ENCODE data around the gene MXRA8. TPM values are rescaled to one million over a fixed set of nuclear protein-coding genes. Genes with fewer than 3 reads are reported as not detected.

The MXRA8 gene
- polyA plus RNA-seq, 4 donors = 177 to 242 (median 190) TPM

GRCh38 chr1:1310476-1311053 lies 47.8 kb downstream of the MXRA8 start:
- DNase-seq (ENCODE audit: low read depth in 4 of 4, low spot score in 3 of 4) = no peak

- no peak for DNase-seq (ENCODE audit: low read depth in 4 of 4, low spot score in 3 of 4)
Observed at GRCh38 chr1:1310109-1310385, 48.3 kb downstream of the MXRA8 start.

DNA sequence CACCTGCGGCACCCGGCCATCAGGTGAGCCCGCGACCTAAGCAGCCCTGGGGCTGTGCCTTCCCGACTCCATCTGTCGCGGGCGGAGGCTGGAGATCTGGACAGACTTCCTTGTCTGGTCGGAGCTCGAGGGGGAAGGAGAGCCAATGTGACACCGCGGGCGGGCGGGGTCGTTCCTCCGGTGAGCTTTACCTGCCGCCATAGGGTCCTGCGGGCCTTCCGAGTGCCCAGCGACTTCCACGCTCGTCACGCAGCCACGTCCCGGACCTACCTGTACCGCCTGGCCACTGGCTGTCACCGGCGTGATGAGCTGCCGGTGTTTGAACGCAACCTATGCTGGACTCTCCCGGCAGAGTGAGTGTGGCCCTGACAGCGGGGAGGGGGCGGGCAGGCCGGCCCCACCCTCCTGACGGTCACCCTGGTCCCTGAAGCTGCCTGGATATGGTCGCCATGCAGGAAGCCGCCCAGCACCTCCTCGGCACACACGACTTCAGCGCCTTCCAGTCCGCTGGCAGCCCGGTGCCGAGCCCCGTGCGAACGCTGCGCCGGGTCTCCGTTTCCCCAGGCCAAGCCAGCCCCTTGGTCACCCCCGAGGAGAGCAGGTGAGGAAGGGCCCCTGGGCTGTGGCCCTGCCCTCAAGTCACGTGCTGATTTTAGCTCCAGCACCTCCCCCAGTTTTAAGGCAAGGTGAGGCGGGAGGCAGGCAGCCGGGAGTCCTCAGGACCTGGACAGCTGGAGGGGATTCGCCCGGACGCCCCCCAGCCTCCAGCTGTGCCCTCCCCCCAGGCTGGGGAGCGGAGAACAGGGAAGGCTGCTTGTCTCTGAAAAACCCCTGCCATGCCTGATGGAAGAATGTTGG lies 48.9 kb downstream of the MXRA8 start:
- DNase-seq (ENCODE audit: low read depth in 4 of 4, low spot score in 3 of 4) = no peak

GRCh38 chr1:1308756-1309250 lies 49.6 kb downstream of the MXRA8 start:
- no peak for DNase-seq (ENCODE audit: low read depth in 4 of 4, low spot score in 3 of 4)

DNA sequence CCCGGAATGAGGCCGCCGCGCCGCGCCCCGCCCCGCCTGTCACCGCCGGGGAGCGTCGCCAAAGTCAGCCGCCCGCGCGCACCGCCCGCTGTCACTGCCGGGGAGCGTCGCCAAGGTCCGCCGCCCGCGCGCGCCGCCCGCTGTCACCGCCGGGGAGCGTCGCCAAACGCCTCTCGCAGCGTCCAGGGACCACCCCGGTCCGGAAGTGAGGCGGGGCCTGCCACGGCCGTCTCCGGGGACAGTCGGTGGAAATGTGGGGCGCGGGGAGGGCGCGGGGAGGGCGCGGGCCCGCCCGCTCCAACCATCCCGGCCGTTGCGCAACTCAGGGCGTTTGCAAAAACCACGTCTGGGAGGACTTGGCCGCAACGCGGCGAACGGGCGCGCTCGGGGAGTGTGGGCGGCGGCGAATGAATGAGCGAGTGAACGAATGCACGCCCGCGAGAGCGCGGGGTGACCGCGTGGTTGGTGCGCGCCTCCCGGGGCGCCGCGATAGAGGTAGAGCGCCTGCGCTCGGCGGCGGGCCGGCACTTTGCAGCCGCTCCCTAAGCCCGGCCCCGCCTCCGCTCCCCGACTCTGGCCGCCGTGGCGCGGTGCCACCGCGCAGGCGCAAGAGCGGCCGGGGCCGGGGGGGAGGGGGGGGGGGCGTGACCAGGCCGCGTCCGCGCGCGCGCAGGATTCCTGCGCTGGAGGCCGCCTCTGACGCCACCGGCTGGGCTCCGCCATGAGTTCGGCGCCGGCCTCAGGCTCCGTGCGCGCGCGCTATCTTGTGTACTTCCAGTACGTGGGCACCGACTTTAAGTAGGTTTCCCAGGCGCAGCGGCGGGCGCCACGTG lies 50.2 kb downstream of the MXRA8 start, which contains the start of the genes ACAP3 and PUSL1:
Gene ACAP3, minus strand, starts transcription at position 8 of the 833 bp plus-strand sequence. CDS start 115 bp downstream, outside the sequence.
Gene PUSL1, plus strand, starts transcription at position 675 of the 833 bp plus-strand sequence. Its CDS starts 47 bp downstream, at position 722.
- DNase-seq (ENCODE audit: low read depth in 4 of 4, low spot score in 3 of 4) = peak; percentile 74 to 84 (median 80)

DNA sequence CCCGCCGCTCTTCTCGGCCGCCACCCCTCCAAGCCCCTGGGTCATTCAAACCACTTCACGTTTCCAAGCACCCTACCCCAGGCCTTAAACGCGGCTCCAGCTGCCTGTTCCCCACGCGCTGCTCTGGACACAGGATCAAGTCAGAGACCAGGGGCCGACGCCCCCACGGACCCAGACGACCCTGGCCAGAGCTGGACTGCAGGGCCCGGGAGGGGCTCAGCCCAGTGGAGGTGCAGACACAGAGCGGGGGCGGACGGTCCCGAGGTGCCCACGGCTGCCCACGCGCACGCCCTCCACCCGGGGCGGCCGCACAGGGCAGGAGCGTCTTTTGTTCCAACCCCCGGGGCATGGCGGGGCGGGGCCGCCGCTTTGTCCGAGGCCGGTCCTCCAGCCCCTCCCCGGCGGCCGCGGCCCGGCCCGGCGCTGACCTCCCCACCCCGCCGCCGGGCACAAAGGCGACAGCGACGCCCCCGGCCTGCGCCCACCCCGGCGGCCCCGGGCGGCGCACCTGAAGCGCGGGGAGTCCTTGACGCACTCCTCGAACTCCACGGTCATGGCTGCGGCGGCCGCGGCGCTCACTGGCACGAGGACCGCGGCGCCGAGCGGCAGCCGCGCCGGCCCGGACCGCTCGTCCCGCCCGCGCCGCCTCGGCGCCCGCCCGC lies 51.0 kb downstream of the MXRA8 start:
- no peak for DNase-seq (ENCODE audit: low read depth in 4 of 4, low spot score in 3 of 4)

- DNase-seq (ENCODE audit: low read depth in 4 of 4, low spot score in 3 of 4) = no peak
Observed at GRCh38 chr1:1306661-1307260, 51.6 kb downstream of the MXRA8 start.

DNA sequence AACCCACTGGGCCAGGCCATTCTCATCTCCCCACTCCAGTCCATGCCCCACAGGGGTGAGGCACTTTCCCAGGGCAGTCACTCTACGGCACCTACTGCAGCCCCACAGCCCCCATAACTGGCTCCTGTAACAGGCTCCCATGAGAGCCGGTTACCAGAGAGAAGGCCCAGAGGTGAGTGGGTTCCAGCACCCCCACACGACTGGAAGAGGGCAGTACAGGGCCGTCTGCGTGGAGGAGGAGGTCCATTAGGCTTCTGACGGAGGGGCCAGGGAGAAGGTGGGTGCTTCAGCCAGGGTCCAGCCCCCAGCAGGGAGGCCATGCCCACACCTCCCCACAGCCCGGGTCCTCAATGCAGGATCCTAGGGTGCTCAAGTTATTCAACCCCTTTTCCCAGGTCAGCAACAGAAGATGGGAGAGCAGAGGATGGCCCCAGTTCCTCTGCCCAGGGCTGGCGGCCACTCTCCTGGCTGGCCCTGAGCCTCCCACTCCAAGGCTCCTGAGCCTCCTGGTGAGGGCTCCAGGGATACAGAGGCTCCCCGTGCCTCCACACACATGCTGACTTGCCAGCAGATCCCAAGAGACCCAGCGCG lies 52.2 kb downstream of the MXRA8 start:
- DNase-seq (ENCODE audit: low read depth in 4 of 4, low spot score in 3 of 4) = no peak

GRCh38 chr1:1305300-1306069 lies 52.9 kb downstream of the MXRA8 start:
- DNase-seq (ENCODE audit: low read depth in 4 of 4, low spot score in 3 of 4) = no peak

DNA sequence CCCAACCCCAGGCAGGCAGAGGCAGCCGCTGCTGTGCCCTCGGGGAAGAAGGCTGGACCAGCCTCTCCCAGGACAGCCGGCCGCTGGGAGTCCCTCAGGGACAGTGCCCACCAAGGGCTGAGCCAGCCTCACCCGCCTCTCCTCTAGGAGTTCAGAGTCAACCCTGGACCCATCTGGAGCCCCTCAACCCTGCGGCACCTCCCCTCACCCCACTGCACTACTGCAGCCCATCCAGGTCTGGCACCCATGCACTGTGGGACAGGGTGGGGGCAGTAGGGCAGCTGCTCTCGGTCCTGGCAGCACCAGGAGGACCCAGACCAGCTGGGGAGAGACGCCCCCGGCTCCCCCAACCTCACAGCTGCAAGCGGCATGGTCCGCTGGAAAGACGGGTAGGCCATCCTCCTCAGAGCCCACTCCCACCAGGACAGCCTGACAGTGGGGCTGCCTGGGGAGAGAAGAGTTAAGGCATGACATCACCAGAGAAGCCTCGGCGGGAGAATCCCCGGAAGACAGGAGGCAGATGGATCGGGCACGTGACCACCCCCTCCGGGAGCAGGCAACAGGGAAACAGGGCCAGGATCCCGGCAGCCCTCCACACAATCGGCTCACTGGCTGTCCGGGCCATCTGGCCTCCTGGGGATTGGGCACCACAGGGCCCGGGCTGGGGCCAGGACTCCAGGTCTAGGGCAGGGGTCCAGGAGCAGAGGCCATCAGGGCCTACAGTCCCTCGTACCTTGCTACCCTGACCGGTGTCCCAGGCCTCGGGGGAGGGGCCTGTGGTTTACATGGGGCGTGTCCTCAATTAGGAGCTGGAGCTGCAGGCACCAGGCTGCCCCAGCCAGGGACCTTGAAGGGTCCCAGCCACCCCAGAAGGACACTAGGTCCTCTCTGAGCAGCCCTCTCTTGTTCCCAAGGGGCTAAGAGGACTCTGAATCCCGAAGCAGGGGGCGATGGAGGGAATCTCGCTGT lies 53.7 kb downstream of the MXRA8 start:
- peak in 2 of 4 donors; percentile 45 to 51 for DNase-seq (ENCODE audit: low read depth in 4 of 4, low spot score in 3 of 4)

DNA sequence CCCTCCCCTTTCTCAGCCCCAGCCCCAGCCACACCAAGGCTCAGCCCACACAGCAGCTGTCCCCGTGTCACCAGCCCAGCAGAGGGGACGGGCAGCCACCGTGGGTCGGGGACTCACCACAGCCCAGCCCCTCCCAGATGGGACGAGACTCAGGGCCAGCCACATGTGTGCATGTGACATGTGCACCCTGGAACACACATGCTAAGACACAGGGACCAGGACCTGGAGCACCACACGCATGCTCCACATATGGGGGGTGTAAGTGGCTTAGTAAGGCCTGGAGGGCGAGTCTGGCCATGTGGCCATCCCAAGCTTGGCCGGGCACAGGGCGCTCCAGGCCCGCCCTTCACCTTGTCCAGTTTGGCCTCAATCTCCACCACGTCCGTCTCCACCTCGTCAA lies 54.6 kb downstream of the MXRA8 start:
- no peak for DNase-seq (ENCODE audit: low read depth in 4 of 4, low spot score in 3 of 4)

- DNase-seq (ENCODE audit: low read depth in 4 of 4, low spot score in 3 of 4) = no peak
Observed at GRCh38 chr1:1302951-1303509, 55.3 kb downstream of the MXRA8 start.

Other genes with a start within 250 kb of the MXRA8 start
- gene C1orf159, start 242.5 kb downstream of the MXRA8 start, polyA plus RNA-seq (ENCODE audit: insufficient read length in 4 of 4) = 10 to 100 TPM in 1 of 4 donors, 1 to 10 TPM in 3; 7.9 to 14.8 (median 9.5) TPM
- gene TTLL10, start 184.7 kb downstream of the MXRA8 start, polyA plus RNA-seq (ENCODE audit: insufficient read length in 4 of 4) = under 1 TPM; 0.33 to 0.83 (median 0.63) TPM
- 1 to 10 TPM in 1 of 4 donors, under 1 TPM in 2, not detected in 1; 0.29 to 1.1 (median 0.67) TPM for gene TNFRSF18, start 152.0 kb downstream of the MXRA8 start, polyA plus RNA-seq (ENCODE audit: insufficient read length in 4 of 4)
- gene TNFRSF4, start 144.4 kb downstream of the MXRA8 start, polyA plus RNA-seq (ENCODE audit: insufficient read length in 4 of 4) = 1 to 10 TPM; 1.6 to 2.5 (median 2.2) TPM
- 100 to 1,000 TPM; 115 to 137 (median 133) TPM for gene SDF4, start 126.6 kb downstream of the MXRA8 start, polyA plus RNA-seq (ENCODE audit: insufficient read length in 4 of 4)
- gene B3GALT6, start 126.3 kb downstream of the MXRA8 start, polyA plus RNA-seq (ENCODE audit: insufficient read length in 4 of 4) = 10 to 100 TPM; 18.0 to 28.4 (median 20.6) TPM
- 10 to 100 TPM in 2 of 4 donors, 1 to 10 TPM in 2; 9.0 to 20.6 (median 9.9) TPM for gene C1QTNF12, start 111.8 kb downstream of the MXRA8 start, polyA plus RNA-seq (ENCODE audit: insufficient read length in 4 of 4)
- 10 to 100 TPM; 47.7 to 57.5 (median 52.6) TPM for gene UBE2J2, start 84.7 kb downstream of the MXRA8 start, polyA plus RNA-seq (ENCODE audit: insufficient read length in 4 of 4)
- gene SCNN1D, start 78.1 kb downstream of the MXRA8 start, polyA plus RNA-seq (ENCODE audit: insufficient read length in 4 of 4) = 1 to 10 TPM; 4.2 to 8.5 (median 4.9) TPM
- gene ACAP3, start 50.6 kb downstream of the MXRA8 start, polyA plus RNA-seq (ENCODE audit: insufficient read length in 4 of 4) = 10 to 100 TPM; 21.7 to 38.7 (median 24.4) TPM
- gene PUSL1, start 50.0 kb downstream of the MXRA8 start, polyA plus RNA-seq (ENCODE audit: insufficient read length in 4 of 4) = 10 to 100 TPM in 1 of 4 donors, 1 to 10 TPM in 3; 6.5 to 12.2 (median 7.2) TPM
- 100 to 1,000 TPM; 104 to 117 (median 110) TPM for gene INTS11, start 33.9 kb downstream of the MXRA8 start, polyA plus RNA-seq (ENCODE audit: insufficient read length in 4 of 4)
- 10 to 100 TPM; 11.6 to 20.7 (median 14.5) TPM for gene CPTP, start 33.8 kb downstream of the MXRA8 start, polyA plus RNA-seq (ENCODE audit: insufficient read length in 4 of 4)
- under 1 TPM; 0.22 to 0.56 (median 0.33) TPM for gene TAS1R3, start 27.3 kb downstream of the MXRA8 start, polyA plus RNA-seq (ENCODE audit: insufficient read length in 4 of 4)
- 10 to 100 TPM; 27.0 to 56.4 (median 28.5) TPM for gene DVL1, start 9.1 kb downstream of the MXRA8 start, polyA plus RNA-seq (ENCODE audit: insufficient read length in 4 of 4)
- 100 to 1,000 TPM in 1 of 4 donors, 10 to 100 TPM in 3; 63.0 to 110 (median 64.3) TPM for gene AURKAIP1, start 16.7 kb upstream of the MXRA8 start, polyA plus RNA-seq (ENCODE audit: insufficient read length in 4 of 4)
- gene CCNL2, start 40.8 kb upstream of the MXRA8 start, polyA plus RNA-seq (ENCODE audit: insufficient read length in 4 of 4) = 100 to 1,000 TPM; 232 to 273 (median 238) TPM
- gene MRPL20, start 48.7 kb upstream of the MXRA8 start, polyA plus RNA-seq (ENCODE audit: insufficient read length in 4 of 4) = 100 to 1,000 TPM; 110 to 137 (median 115) TPM
- gene ANKRD65, start 62.7 kb upstream of the MXRA8 start, polyA plus RNA-seq (ENCODE audit: insufficient read length in 4 of 4) = 10 to 100 TPM in 2 of 4 donors, 1 to 10 TPM in 2; 6.6 to 19.9 (median 11.9) TPM
- gene VWA1, start 77.1 kb upstream of the MXRA8 start, polyA plus RNA-seq (ENCODE audit: insufficient read length in 4 of 4) = 10 to 100 TPM; 53.9 to 92.3 (median 63.1) TPM
- 1 to 10 TPM; 1.4 to 3.1 (median 3.1) TPM for gene ATAD3C, start 91.1 kb upstream of the MXRA8 start, polyA plus RNA-seq (ENCODE audit: insufficient read length in 4 of 4)
- gene ATAD3B, start 113.2 kb upstream of the MXRA8 start, polyA plus RNA-seq (ENCODE audit: insufficient read length in 4 of 4) = 10 to 100 TPM in 2 of 4 donors, 1 to 10 TPM in 2; 9.1 to 15.9 (median 12.4) TPM
- 10 to 100 TPM; 20.2 to 25.6 (median 21.4) TPM for gene ATAD3A, start 153.6 kb upstream of the MXRA8 start, polyA plus RNA-seq (ENCODE audit: insufficient read length in 4 of 4)
- 1 to 10 TPM; 4.4 to 9.2 (median 4.9) TPM for gene TMEM240, start 182.1 kb upstream of the MXRA8 start, polyA plus RNA-seq (ENCODE audit: insufficient read length in 4 of 4)
- gene SSU72, start 216.3 kb upstream of the MXRA8 start, polyA plus RNA-seq (ENCODE audit: insufficient read length in 4 of 4) = 10 to 100 TPM; 86.8 to 95.0 (median 91.0) TPM
- 1 to 10 TPM; 1.5 to 4.5 (median 2.6) TPM for gene FNDC10, start 241.6 kb upstream of the MXRA8 start, polyA plus RNA-seq (ENCODE audit: insufficient read length in 4 of 4)